WTC11 (cell line): ENCODE data around the gene SRSF4. TPM values are rescaled to one million over a fixed set of nuclear protein-coding genes. Genes with fewer than 3 reads are reported as not detected.

Experiments used
- ATAC-seq: fragments of 200-7000 bp; cut with Tn5 transposase; 2 replicates; pipeline ENCODE4 v1.10.0; 2021; ENCODE audit warnings: mild to moderate bottlenecking, moderate library complexity
- CTCF ChIA-PET: fragments of 300-600 bp; sonication (Branson Sonifier 250); formaldehyde crosslinking; loops from one replicate; lab custom pipeline; 2021; ENCODE audit warnings: antibody characterized with exemption; lab: Charles Lee
- POLR2A ChIA-PET: fragments of 350-600 bp; sonication (Branson Sonifier 250); formaldehyde crosslinking; loops from one replicate; lab custom pipeline; 2021; ENCODE audit warnings: antibody characterized with exemption; lab: Charles Lee
- DNase-seq: peaks from one replicate; pipeline ENCODE4 v3.0.0; 2021; ENCODE audit warnings: low spot score
- H3K27ac Mint-ChIP-seq: 2 replicates; pipeline ENCODE4 v1.8.0; 2021; ENCODE audit warnings: mixed read lengths
- H3K27me3 Mint-ChIP-seq: 2 replicates; pipeline ENCODE4 v1.8.0; 2021; ENCODE audit warnings: low read depth, mild to moderate bottlenecking, moderate library complexity, mixed read lengths
- H3K36me3 Mint-ChIP-seq: 2 replicates; pipeline ENCODE4 v1.8.0; 2021; ENCODE audit warnings: mixed read lengths
- H3K4me1 Mint-ChIP-seq: 2 replicates; pipeline ENCODE4 v1.8.0; 2022; ENCODE audit warnings: mixed read lengths
- H3K4me3 Mint-ChIP-seq: 2 replicates; pipeline ENCODE4 v1.8.0; 2021; ENCODE audit warnings: mild to moderate bottlenecking, moderate library complexity, mixed read lengths
- H3K9me3 Mint-ChIP-seq: 2 replicates; pipeline ENCODE4 v1.8.0; 2021; ENCODE audit warnings: mixed read lengths
- ATF1 ChIP-seq: sonication (generic); formaldehyde crosslinking; IDR thresholded peaks from 2 replicates; pipeline ENCODE4 v1.8.1; 2023; ENCODE audit warnings: mild to moderate bottlenecking, moderate library complexity, missing genetic modification reagents
- ELF4 ChIP-seq: sonication (generic); formaldehyde crosslinking; IDR thresholded peaks from 2 replicates; pipeline ENCODE4 v1.8.1; 2022; ENCODE audit warnings: low read depth, mild to moderate bottlenecking, moderate library complexity, missing genetic modification reagents
- ETV6 ChIP-seq: sonication (generic); formaldehyde crosslinking; IDR thresholded peaks from 2 replicates; pipeline ENCODE4 v1.8.1; 2022; ENCODE audit warnings: mild to moderate bottlenecking, missing genetic modification reagents
- FOXK1 ChIP-seq: sonication (generic); formaldehyde crosslinking; IDR thresholded peaks from 2 replicates; pipeline ENCODE4 v1.8.0; 2022; ENCODE audit warnings: mild to moderate bottlenecking, moderate library complexity, missing genetic modification reagents
- GRHL2 ChIP-seq: fragments of 250-450 bp; sonication (Bioruptor Pico); IDR thresholded peaks from 2 replicates; pipeline ENCODE4 v1.8.0; 2022; ENCODE audit warnings: mild to moderate bottlenecking, moderate library complexity; ENCODE audit not compliant: insufficient replicate concordance, severe bottlenecking
- GTF2I ChIP-seq: fragments of 250-450 bp; sonication (Bioruptor Pico); conservative IDR thresholded peaks from 2 replicates; pipeline ENCODE4 v1.4.0; 2021; ENCODE audit warnings: mild to moderate bottlenecking
- JAZF1 ChIP-seq: fragments of 250-450 bp; sonication (Bioruptor Pico); IDR thresholded peaks from 2 replicates; pipeline ENCODE4 v1.9.0; 2021; ENCODE audit warnings: moderate library complexity, mild to moderate bottlenecking, inconsistent platforms
- JUN ChIP-seq: sonication (generic); formaldehyde crosslinking; IDR thresholded peaks from 2 replicates; pipeline ENCODE4 v1.8.0; 2023; ENCODE audit warnings: mild to moderate bottlenecking, missing genetic modification reagents
- MXD4 ChIP-seq: fragments of 250-450 bp; sonication (Bioruptor Pico); IDR thresholded peaks from 2 replicates; pipeline ENCODE4 v1.8.0; 2021; ENCODE audit warnings: mild to moderate bottlenecking, moderate library complexity, borderline replicate concordance
- NR3C1 ChIP-seq: sonication (generic); formaldehyde crosslinking; conservative IDR thresholded peaks from 2 replicates; pipeline ENCODE4 v1.8.1; 2023; ENCODE audit warnings: low read depth, mild to moderate bottlenecking, missing genetic modification reagents
- OVOL2 ChIP-seq: fragments of 250-450 bp; sonication (Bioruptor Pico); IDR thresholded peaks from 2 replicates; pipeline ENCODE4 v1.9.0; 2021; ENCODE audit warnings: mild to moderate bottlenecking, borderline replicate concordance
- PRRX2 ChIP-seq: fragments of 250-450 bp; sonication (Bioruptor Pico); IDR thresholded peaks from 2 replicates; pipeline ENCODE4 v1.8.0; 2021; ENCODE audit warnings: mild to moderate bottlenecking
- RELA ChIP-seq: sonication (generic); formaldehyde crosslinking; IDR thresholded peaks from 2 replicates; pipeline ENCODE4 v1.8.1; 2022; ENCODE audit warnings: missing genetic modification reagents, mild to moderate bottlenecking, borderline replicate concordance
- RORB ChIP-seq: fragments of 250-450 bp; sonication (Bioruptor Pico); IDR thresholded peaks from 2 replicates; pipeline ENCODE4 v1.9.0; 2021; ENCODE audit warnings: mild to moderate bottlenecking
- TCF7 ChIP-seq: sonication (generic); formaldehyde crosslinking; IDR thresholded peaks from 2 replicates; pipeline ENCODE4 v1.8.0; 2022; ENCODE audit warnings: mild to moderate bottlenecking, low read depth, missing genetic modification reagents, moderate library complexity
- TEAD1 ChIP-seq: sonication (generic); formaldehyde crosslinking; IDR thresholded peaks from 2 replicates; pipeline ENCODE4 v1.8.0; 2022; ENCODE audit warnings: mild to moderate bottlenecking, missing genetic modification reagents
- TP53 ChIP-seq: sonication (generic); formaldehyde crosslinking; IDR thresholded peaks from 2 replicates; pipeline ENCODE4 v1.8.1; 2023; ENCODE audit warnings: mild to moderate bottlenecking, missing genetic modification reagents
- ZNF219 ChIP-seq: sonication (generic); formaldehyde crosslinking; IDR thresholded peaks from 2 replicates; pipeline ENCODE4 v1.8.0; 2023; ENCODE audit warnings: missing genetic modification reagents, mild to moderate bottlenecking, borderline replicate concordance
- ZNF416 ChIP-seq: fragments of 250-450 bp; sonication (Bioruptor Pico); IDR thresholded peaks from 2 replicates; pipeline ENCODE4 v1.9.0; 2021; ENCODE audit warnings: mild to moderate bottlenecking, inconsistent platforms
- ZNF423 ChIP-seq: fragments of 250-450 bp; sonication (Bioruptor Pico); IDR thresholded peaks from 2 replicates; pipeline ENCODE4 v2.1.2; 2022; ENCODE audit warnings: mild to moderate bottlenecking, moderate library complexity
- total RNA-seq: library from RNA; stranded (reverse); gene quantifications from 3 replicates; pipeline ENCODE4 v1.2.3, GENCODE V29; 2021
- TF ChIP-seq, protein P1 (sequence below): sonication (generic); formaldehyde crosslinking; IDR thresholded peaks from 2 replicates; pipeline ENCODE4 v1.8.1; 2023; ENCODE audit warnings: mild to moderate bottlenecking, moderate library complexity, missing genetic modification reagents
- TF ChIP-seq, protein P2 (sequence below): sonication (generic); formaldehyde crosslinking; IDR thresholded peaks from 2 replicates; pipeline ENCODE4 v1.8.1; 2022; ENCODE audit warnings: low read depth, missing genetic modification reagents, borderline replicate concordance
- TF ChIP-seq, protein P3 (sequence below): fragments of 250-450 bp; sonication (Bioruptor Pico); IDR thresholded peaks from 2 replicates; pipeline ENCODE4 v1.9.0; 2021; ENCODE audit warnings: moderate library complexity, mild to moderate bottlenecking, inconsistent platforms, borderline replicate concordance
- TF ChIP-seq, protein P4 (sequence below): sonication (generic); formaldehyde crosslinking; IDR thresholded peaks from 2 replicates; pipeline ENCODE4 v1.8.0; 2022; ENCODE audit warnings: mild to moderate bottlenecking, missing genetic modification reagents
- TF ChIP-seq, protein P5 (sequence below): sonication (generic); formaldehyde crosslinking; IDR thresholded peaks from 2 replicates; pipeline ENCODE4 v1.8.1; 2023; ENCODE audit warnings: mild to moderate bottlenecking, missing genetic modification reagents, moderate library complexity
- TF ChIP-seq, protein P6 (sequence below): sonication (generic); formaldehyde crosslinking; IDR thresholded peaks from 2 replicates; pipeline ENCODE4 v1.8.0; 2022; ENCODE audit warnings: mild to moderate bottlenecking, missing genetic modification reagents
- TF ChIP-seq, protein P7 (sequence below): sonication (generic); formaldehyde crosslinking; conservative IDR thresholded peaks from 2 replicates; pipeline ENCODE4 v1.8.1; 2022; ENCODE audit warnings: mild to moderate bottlenecking, missing genetic modification reagents

The SRSF4 gene
- total RNA-seq, 1 experiment from 2014 or later: 99.9 TPM

DNA sequence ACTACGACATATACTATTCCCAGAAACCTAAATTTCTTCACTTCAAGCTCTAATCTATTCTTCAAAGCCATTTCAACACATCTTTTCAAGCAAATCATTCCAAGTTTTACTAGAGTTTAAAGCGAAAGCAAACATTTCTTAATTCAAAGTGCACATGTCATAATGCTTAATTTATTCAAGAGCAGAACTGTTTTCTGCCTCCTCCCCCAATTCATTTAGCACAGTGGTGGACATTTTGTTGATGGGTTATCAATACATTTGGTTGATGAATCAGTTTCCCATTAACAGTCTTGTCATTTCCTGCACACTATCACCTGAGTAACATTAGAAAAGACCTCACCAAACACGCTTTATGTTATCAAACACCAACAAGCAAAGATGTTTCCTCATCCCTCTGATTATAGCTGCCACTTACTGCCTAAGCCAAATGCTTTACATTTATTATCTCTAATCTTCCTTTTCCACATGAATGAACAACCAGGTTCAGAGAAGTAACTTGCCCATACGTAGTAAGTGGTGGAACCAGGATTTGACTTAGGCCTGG, 2.0 kb downstream of the SRSF4 start:
- Mint-ChIP-seq H3K4me1 (peaks cover 54% of the 10 kb centered on the region), H3K36me3 (peaks cover 27% of the 10 kb centered on the region), H3K4me3 (peak overlapping the region; percentile 97), H3K27me3 (no peaks in the 10 kb centered on the region), H3K27ac (peak overlapping the region; percentile 87; the same call in 1 of the 2 replicates), H3K9me3 (no peaks in the 10 kb centered on the region)
- CTCF ChIA-PET: interaction anchor here (0.8 to 3.4 kb wide), 2 partner anchors 18 to 55 kb away, joined by 4 to 49 read pairs; no protein-coding TSS in a partner anchor
- ATAC-seq: no peak
- POLR2A ChIA-PET: no interaction called here
- TF ChIP-seq, protein P1, sequence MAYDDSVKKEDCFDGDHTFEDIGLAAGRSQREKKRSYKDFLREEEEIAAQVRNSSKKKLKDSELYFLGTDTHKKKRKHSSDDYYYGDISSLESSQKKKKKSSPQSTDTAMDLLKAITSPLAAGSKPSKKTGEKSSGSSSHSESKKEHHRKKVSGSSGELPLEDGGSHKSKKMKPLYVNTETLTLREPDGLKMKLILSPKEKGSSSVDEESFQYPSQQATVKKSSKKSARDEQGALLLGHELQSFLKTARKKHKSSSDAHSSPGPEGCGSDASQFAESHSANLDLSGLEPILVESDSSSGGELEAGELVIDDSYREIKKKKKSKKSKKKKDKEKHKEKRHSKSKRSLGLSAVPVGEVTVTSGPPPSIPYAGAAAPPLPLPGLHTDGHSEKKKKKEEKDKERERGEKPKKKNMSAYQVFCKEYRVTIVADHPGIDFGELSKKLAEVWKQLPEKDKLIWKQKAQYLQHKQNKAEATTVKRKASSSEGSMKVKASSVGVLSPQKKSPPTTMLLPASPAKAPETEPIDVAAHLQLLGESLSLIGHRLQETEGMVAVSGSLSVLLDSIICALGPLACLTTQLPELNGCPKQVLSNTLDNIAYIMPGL: no peak
- TF ChIP-seq TP53 (CRISPR knock-in tag) (no peak), RORB (CRISPR knock-in tag) (no peak), GRHL2 (CRISPR knock-in tag) (no peak), OVOL2 (no peak), NR3C1 (no peak), JUN (CRISPR knock-in tag) (no peak), PRRX2 (no peak), JAZF1 (no peak), ETV6 (CRISPR knock-in tag) (no peak), MXD4 (CRISPR knock-in tag) (no peak), FOXK1 (no peak)
- TF ChIP-seq, protein P2, sequence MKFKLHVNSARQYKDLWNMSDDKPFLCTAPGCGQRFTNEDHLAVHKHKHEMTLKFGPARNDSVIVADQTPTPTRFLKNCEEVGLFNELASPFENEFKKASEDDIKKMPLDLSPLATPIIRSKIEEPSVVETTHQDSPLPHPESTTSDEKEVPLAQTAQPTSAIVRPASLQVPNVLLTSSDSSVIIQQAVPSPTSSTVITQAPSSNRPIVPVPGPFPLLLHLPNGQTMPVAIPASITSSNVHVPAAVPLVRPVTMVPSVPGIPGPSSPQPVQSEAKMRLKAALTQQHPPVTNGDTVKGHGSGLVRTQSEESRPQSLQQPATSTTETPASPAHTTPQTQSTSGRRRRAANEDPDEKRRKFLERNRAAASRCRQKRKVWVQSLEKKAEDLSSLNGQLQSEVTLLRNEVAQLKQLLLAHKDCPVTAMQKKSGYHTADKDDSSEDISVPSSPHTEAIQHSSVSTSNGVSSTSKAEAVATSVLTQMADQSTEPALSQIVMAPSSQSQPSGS (CRISPR knock-in tag): no peak
- TF ChIP-seq, protein P3, sequence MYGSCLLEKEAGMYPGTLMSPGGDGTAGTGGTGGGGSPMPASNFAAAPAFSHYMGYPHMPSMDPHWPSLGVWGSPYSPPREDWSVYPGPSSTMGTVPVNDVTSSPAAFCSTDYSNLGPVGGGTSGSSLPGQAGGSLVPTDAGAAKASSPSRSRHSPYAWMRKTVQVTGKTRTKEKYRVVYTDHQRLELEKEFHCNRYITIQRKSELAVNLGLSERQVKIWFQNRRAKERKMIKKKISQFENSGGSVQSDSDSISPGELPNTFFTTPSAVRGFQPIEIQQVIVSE (CRISPR knock-in tag): no peak
- TF ChIP-seq, protein P4, sequence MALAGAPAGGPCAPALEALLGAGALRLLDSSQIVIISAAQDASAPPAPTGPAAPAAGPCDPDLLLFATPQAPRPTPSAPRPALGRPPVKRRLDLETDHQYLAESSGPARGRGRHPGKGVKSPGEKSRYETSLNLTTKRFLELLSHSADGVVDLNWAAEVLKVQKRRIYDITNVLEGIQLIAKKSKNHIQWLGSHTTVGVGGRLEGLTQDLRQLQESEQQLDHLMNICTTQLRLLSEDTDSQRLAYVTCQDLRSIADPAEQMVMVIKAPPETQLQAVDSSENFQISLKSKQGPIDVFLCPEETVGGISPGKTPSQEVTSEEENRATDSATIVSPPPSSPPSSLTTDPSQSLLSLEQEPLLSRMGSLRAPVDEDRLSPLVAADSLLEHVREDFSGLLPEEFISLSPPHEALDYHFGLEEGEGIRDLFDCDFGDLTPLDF: no peak
- TF ChIP-seq, protein P5, sequence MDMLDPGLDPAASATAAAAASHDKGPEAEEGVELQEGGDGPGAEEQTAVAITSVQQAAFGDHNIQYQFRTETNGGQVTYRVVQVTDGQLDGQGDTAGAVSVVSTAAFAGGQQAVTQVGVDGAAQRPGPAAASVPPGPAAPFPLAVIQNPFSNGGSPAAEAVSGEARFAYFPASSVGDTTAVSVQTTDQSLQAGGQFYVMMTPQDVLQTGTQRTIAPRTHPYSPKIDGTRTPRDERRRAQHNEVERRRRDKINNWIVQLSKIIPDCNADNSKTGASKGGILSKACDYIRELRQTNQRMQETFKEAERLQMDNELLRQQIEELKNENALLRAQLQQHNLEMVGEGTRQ (CRISPR knock-in tag): no peak
- no peak for DNase-seq

DNA sequence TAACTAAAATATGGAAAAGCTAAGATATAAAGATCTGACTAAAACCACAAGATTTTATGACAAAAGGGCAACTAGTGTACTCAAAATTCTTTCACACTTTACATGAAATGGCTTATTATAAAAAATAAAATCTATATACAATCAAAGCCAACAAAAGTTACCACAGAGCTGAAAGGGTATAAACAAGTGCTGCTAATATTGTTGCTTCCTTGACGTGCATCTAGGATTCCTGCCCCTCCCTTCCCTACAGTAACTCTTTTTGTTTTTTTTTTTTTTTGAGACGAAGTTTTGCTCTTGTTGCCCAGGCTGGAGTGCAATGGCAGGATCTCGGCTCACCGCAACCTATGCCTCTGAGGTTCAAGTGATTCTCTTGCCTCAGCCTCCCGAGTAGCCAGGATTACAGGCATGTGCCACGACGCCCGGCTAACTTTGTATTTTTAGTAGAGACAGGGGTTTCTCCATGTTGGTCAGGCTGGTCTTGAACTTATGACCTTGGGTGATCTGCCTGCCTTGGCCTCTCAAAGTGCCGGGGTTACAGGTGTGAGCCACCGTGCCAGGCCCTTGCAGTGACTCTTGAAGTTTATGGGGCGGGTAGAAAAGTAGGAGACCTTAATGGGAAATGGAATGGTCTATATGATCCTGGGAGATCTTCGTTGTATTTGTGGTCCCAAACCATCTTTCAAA, 4.5 kb downstream of the SRSF4 start:
- ChIA-PET POLR2A (no interaction called here), CTCF (no interaction called here)
- peaks cover 36% of the 10 kb centered on the region for H3K36me3 Mint-ChIP-seq
- H3K9me3 Mint-ChIP-seq: peaks cover 4% of the 10 kb centered on the region
- H3K27ac Mint-ChIP-seq: peak overlapping the region; percentile 61
- no peak overlapping the region for H3K4me3 Mint-ChIP-seq
- peaks cover 50% of the 10 kb centered on the region for H3K4me1 Mint-ChIP-seq
- no peak for DNase-seq
- no peak for ATAC-seq
- no peaks in the 10 kb centered on the region for H3K27me3 Mint-ChIP-seq
- TF ChIP-seq TCF7 (CRISPR knock-in tag): no peak
- TF ChIP-seq ZNF423 (CRISPR knock-in tag): no peak
- no peak for TF ChIP-seq GTF2I (CRISPR knock-in tag)
- no peak for TF ChIP-seq ATF1
- no peak for TF ChIP-seq JUN (CRISPR knock-in tag)
- no peak for TF ChIP-seq ZNF219 (CRISPR knock-in tag)
- TF ChIP-seq ELF4: no peak
- TF ChIP-seq, protein P6, sequence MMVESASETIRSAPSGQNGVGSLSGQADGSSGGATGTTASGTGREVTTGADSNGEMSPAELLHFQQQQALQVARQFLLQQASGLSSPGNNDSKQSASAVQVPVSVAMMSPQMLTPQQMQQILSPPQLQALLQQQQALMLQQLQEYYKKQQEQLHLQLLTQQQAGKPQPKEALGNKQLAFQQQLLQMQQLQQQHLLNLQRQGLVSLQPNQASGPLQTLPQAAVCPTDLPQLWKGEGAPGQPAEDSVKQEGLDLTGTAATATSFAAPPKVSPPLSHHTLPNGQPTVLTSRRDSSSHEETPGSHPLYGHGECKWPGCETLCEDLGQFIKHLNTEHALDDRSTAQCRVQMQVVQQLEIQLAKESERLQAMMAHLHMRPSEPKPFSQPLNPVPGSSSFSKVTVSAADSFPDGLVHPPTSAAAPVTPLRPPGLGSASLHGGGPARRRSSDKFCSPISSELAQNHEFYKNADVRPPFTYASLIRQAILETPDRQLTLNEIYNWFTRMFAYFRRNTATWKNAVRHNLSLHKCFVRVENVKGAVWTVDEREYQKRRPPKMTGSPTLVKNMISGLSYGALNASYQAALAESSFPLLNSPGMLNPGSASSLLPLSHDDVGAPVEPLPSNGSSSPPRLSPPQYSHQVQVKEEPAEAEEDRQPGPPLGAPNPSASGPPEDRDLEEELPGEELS (CRISPR knock-in tag): no peak
- TF ChIP-seq RELA (CRISPR knock-in tag): no peak
- TF ChIP-seq FOXK1: no peak
- TF ChIP-seq, protein P7, sequence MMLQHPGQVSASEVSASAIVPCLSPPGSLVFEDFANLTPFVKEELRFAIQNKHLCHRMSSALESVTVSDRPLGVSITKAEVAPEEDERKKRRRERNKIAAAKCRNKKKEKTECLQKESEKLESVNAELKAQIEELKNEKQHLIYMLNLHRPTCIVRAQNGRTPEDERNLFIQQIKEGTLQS (CRISPR knock-in tag): no peak
- no peak for TF ChIP-seq ZNF416 (CRISPR knock-in tag)
- TF ChIP-seq TEAD1: no peak
